H9 (cell line): ENCODE measurements around the gene RUNX2. TPM values are rescaled to one million over a fixed set of nuclear protein-coding genes. Genes with fewer than 3 reads are reported as not detected.

Source experiments
- DNase-seq: peaks from one replicate; pipeline ENCODE4 v3.0.0-alpha.2; 2017
- H2AFZ ChIP-seq: one replicate; pipeline ENCODE4 v1.6.1; 2013; ENCODE audit warnings: mild to moderate bottlenecking, low read length, control low read depth, moderate library complexity
- H2AK5ac ChIP-seq: 2 replicates; pipeline ENCODE4 v1.6.1; 2013; ENCODE audit warnings: low read length, control low read depth, mixed read lengths; ENCODE audit not compliant: insufficient read length
- H2BK120ac ChIP-seq: one replicate; pipeline ENCODE4 v1.6.1; 2013; ENCODE audit warnings: low read depth, mild to moderate bottlenecking, low read length, control low read depth, inconsistent platforms; ENCODE audit not compliant: poor library complexity, severe bottlenecking
- H2BK12ac ChIP-seq: 2 replicates; pipeline ENCODE4 v1.6.1; 2013; ENCODE audit warnings: low read length, control low read depth, mixed read lengths, low read depth; ENCODE audit not compliant: insufficient read length
- H2BK15ac ChIP-seq: 2 replicates; pipeline ENCODE4 v1.6.1; 2013; ENCODE audit warnings: low read depth, low read length, control low read depth
- H2BK20ac ChIP-seq: one replicate; pipeline ENCODE4 v1.6.1; 2013; ENCODE audit warnings: low read depth, mild to moderate bottlenecking, low read length, control low read depth, inconsistent platforms; ENCODE audit not compliant: poor library complexity, severe bottlenecking
- H2BK5ac ChIP-seq: 2 replicates; pipeline ENCODE4 v1.6.1; 2013; ENCODE audit warnings: low read length, control low read depth, mixed read lengths; ENCODE audit not compliant: insufficient read length
- H3K14ac ChIP-seq: 2 replicates; pipeline ENCODE4 v1.6.1; 2013; ENCODE audit warnings: low read length, control low read depth; ENCODE audit not compliant: insufficient read depth
- H3K18ac ChIP-seq: 2 replicates; pipeline ENCODE4 v1.6.1; 2013; ENCODE audit warnings: low read depth, mild to moderate bottlenecking, mixed read lengths, low read length, control low read depth; ENCODE audit not compliant: insufficient read length
- H3K23ac ChIP-seq: 2 replicates; pipeline ENCODE4 v1.6.1; 2013; ENCODE audit warnings: low read length, control low read depth, mixed read lengths, low read depth; ENCODE audit not compliant: insufficient read length
- H3K23me2 ChIP-seq: 2 replicates; pipeline ENCODE4 v1.6.1; 2013; ENCODE audit warnings: low read depth, mild to moderate bottlenecking, mixed read lengths, low read length, control low read depth; ENCODE audit not compliant: insufficient read length, poor library complexity, severe bottlenecking
- H3K27ac ChIP-seq: 2 replicates; pipeline ENCODE4 v1.5.1; 2013; ENCODE audit warnings: low read length, control low read depth, mixed read lengths, low read depth; ENCODE audit not compliant: insufficient read length
- H3K27me3 ChIP-seq: 2 replicates; pipeline ENCODE4 v1.6.1; 2013; ENCODE audit warnings: low read length, control low read depth, inconsistent platforms; ENCODE audit not compliant: insufficient read depth
- H3K4ac ChIP-seq: 2 replicates; pipeline ENCODE4 v1.6.1; 2013; ENCODE audit warnings: low read depth, mild to moderate bottlenecking, control low read depth, inconsistent platforms, low read length, moderate library complexity
- H3K4me1 ChIP-seq: 2 replicates; pipeline ENCODE4 v1.6.1; 2013; ENCODE audit warnings: low read length, control low read depth, inconsistent platforms; ENCODE audit not compliant: insufficient read depth
- H3K4me2 ChIP-seq: 2 replicates; pipeline ENCODE4 v1.6.1; 2013; ENCODE audit warnings: low read length, control low read depth, mixed read lengths; ENCODE audit not compliant: insufficient read length, insufficient read depth
- H3K56ac ChIP-seq: 2 replicates; pipeline ENCODE4 v1.6.1; 2013; ENCODE audit warnings: low read depth, mild to moderate bottlenecking, mixed read lengths, low read length, control low read depth; ENCODE audit not compliant: insufficient read length
- H3K79me1 ChIP-seq: 2 replicates; pipeline ENCODE4 v1.6.1; 2013; ENCODE audit warnings: low read depth, mild to moderate bottlenecking, moderate library complexity, low read length, control low read depth, inconsistent platforms; ENCODE audit not compliant: insufficient read depth, poor library complexity, severe bottlenecking
- H3K79me2 ChIP-seq: 2 replicates; pipeline ENCODE4 v1.6.1; 2013; ENCODE audit warnings: low read length, control low read depth, inconsistent platforms; ENCODE audit not compliant: insufficient read depth
- H3K9ac ChIP-seq: 2 replicates; pipeline ENCODE4 v1.6.1; 2013; ENCODE audit warnings: low read length, control low read depth, mixed read lengths; ENCODE audit not compliant: insufficient read length; ENCODE audit errors: extremely low read depth
- H3K9me3 ChIP-seq: one replicate; pipeline ENCODE4 v1.6.1; 2013; ENCODE audit warnings: low read depth, low read length, inconsistent platforms; ENCODE audit not compliant: control insufficient read depth
- H3T11ph ChIP-seq: one replicate; pipeline ENCODE4 v1.6.1; 2013; ENCODE audit warnings: mild to moderate bottlenecking, low read length, control low read depth, inconsistent platforms
- H4K20me1 ChIP-seq: one replicate; pipeline ENCODE4 v1.6.1; 2013; ENCODE audit not compliant: control insufficient read depth, insufficient read length, insufficient read depth
- H4K5ac ChIP-seq: 2 replicates; pipeline ENCODE4 v1.6.1; 2013; ENCODE audit warnings: low read depth, mild to moderate bottlenecking, mixed read lengths, low read length, control low read depth; ENCODE audit not compliant: insufficient read length
- H4K8ac ChIP-seq: replicated peaks from 2 replicates; pipeline ENCODE4 v1.6.1; 2013; ENCODE audit warnings: low read length, control low read depth, mixed read lengths, low read depth; ENCODE audit not compliant: insufficient read length
- H4K91ac ChIP-seq: 2 replicates; pipeline ENCODE4 v1.6.1; 2013; ENCODE audit warnings: low read depth, mild to moderate bottlenecking, moderate library complexity, mixed read lengths, low read length, control low read depth; ENCODE audit not compliant: insufficient read length
- H3K27ac Mint-ChIP-seq, 3 experiments: 2 replicates in 2 of 3; 3 replicates in 1 of 3; pipeline ENCODE4 v1.8.0; 2020 to 2021; ENCODE audit warnings: mixed read lengths in 3 of 3, mild to moderate bottlenecking in 1 of 3, moderate library complexity in 1 of 3
- H3K27me3 Mint-ChIP-seq: 2 replicates; pipeline ENCODE4 v1.8.0; 2021; ENCODE audit warnings: low read depth, mild to moderate bottlenecking, moderate library complexity, mixed read lengths
- H3K36me3 Mint-ChIP-seq, 3 experiments: 2 replicates in 2 of 3; 3 replicates in 1 of 3; pipeline ENCODE4 v1.8.0; 2020 to 2021; ENCODE audit warnings: low read depth in 3 of 3, mixed read lengths in 3 of 3; ENCODE audit not compliant: insufficient read depth in 1 of 3
- H3K4me1 Mint-ChIP-seq, 2 experiments: 2 replicates each; pipeline ENCODE4 v1.8.0; 2020; ENCODE audit warnings: mixed read lengths in 2 of 2
- H3K4me3 Mint-ChIP-seq, 2 experiments: 2 replicates in 1 of 2; 3 replicates in 1 of 2; pipeline ENCODE4 v1.8.0; 2020 to 2021; ENCODE audit warnings: mild to moderate bottlenecking in 2 of 2, mixed read lengths in 2 of 2, moderate library complexity in 1 of 2
- H3K9me3 Mint-ChIP-seq, 2 experiments: 2 replicates in 1 of 2; 3 replicates in 1 of 2; pipeline ENCODE4 v1.8.0; 2020; ENCODE audit warnings: mild to moderate bottlenecking in 2 of 2, mixed read lengths in 2 of 2, moderate library complexity in 1 of 2
- WGBS: extraction: QIAGEN DNeasy Blood & Tissue Kit; methylation state at CpG from one replicate; pipeline ENCODE4 v1.1.7; 2013; ENCODE audit warnings: missing lambda C conversion rate, low lambda C conversion rate, mixed read lengths; ENCODE audit not compliant: insufficient read length; ENCODE audit errors: extremely low coverage; 5-methylcytosine and 5-hydroxymethylcytosine counted together
- total RNA-seq: library from RNA; stranded (reverse); gene quantifications from 2 replicates; pipeline ENCODE4 v1.2.1, GENCODE V29; 2021
- TF ChIP-seq, protein P1 (sequence below): fragments of 200-600 bp; sonication (generic); conservative IDR thresholded peaks from 3 replicates; pipeline ENCODE4 v1.8.0; 2021; ENCODE audit warnings: antibody characterized with exemption, mild to moderate bottlenecking

RUNX2 gene
- total RNA-seq, 1 experiment from 2014 or later: 0.15 TPM

DNA sequence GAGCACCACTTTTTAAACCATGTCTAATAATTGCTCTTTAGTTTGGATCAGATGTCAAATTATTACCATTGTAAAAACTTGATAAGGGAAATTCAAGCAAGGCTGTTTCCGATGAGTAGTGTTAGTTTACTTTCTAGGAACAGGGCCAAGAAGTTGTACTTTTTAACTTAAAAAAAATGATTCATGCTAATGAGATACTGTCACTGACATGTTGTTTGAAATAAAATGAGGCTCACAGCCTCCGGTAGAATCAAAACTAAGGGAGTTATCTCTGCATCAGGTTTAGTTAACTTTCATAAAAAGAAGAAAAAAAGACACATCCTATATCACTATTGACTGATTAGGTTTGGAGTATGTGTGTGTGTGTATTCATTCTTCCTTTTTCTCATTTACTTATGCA is 104.8 kb downstream of the RUNX2 start:
- no peak overlapping the region for H3K4ac ChIP-seq
- Mint-ChIP-seq H3K27me3 (no peaks in the 10 kb centered on the region), H3K36me3 (no peaks in the 10 kb centered on the region), H3K9me3 (no peaks in the 10 kb centered on the region), H3K4me3 (no peak overlapping the region), H3K27ac (no peak overlapping the region), H3K4me1 (peaks cover 2 to 9% of the 10 kb centered on the region in 2 experiments; a peak in 2 of 4 replicates)
- H4K91ac ChIP-seq: no peak overlapping the region
- H3K79me1 ChIP-seq: no peaks in the 10 kb centered on the region
- H3K79me2 ChIP-seq: no peaks in the 10 kb centered on the region
- no peak overlapping the region for H3T11ph ChIP-seq
- no peaks in the 10 kb centered on the region for H3K23me2 ChIP-seq
- no peak overlapping the region for H4K5ac ChIP-seq
- no peaks in the 10 kb centered on the region for H3K4me1 ChIP-seq
- H3K9me3 ChIP-seq: no peaks in the 10 kb centered on the region
- no peak overlapping the region for H2AFZ ChIP-seq
- no peak overlapping the region for H3K18ac ChIP-seq
- no peak overlapping the region for H2BK120ac ChIP-seq
- H2AK5ac ChIP-seq: no peak overlapping the region
- H2BK15ac ChIP-seq: no peak overlapping the region
- H2BK12ac ChIP-seq: no peak overlapping the region
- H4K20me1 ChIP-seq: no peaks in the 10 kb centered on the region
- H4K8ac ChIP-seq: no peak overlapping the region
- DNase-seq: no peak
- WGBS: no CpG with 5 or more reads among the region's 2 CpGs
- no peak overlapping the region for H3K56ac ChIP-seq
- no peak overlapping the region for H3K27ac ChIP-seq
- H3K4me2 ChIP-seq: no peak overlapping the region
- no peak overlapping the region for H2BK5ac ChIP-seq
- H2BK20ac ChIP-seq: no peak overlapping the region
- no peak overlapping the region for H3K23ac ChIP-seq
- TF ChIP-seq, protein P1, sequence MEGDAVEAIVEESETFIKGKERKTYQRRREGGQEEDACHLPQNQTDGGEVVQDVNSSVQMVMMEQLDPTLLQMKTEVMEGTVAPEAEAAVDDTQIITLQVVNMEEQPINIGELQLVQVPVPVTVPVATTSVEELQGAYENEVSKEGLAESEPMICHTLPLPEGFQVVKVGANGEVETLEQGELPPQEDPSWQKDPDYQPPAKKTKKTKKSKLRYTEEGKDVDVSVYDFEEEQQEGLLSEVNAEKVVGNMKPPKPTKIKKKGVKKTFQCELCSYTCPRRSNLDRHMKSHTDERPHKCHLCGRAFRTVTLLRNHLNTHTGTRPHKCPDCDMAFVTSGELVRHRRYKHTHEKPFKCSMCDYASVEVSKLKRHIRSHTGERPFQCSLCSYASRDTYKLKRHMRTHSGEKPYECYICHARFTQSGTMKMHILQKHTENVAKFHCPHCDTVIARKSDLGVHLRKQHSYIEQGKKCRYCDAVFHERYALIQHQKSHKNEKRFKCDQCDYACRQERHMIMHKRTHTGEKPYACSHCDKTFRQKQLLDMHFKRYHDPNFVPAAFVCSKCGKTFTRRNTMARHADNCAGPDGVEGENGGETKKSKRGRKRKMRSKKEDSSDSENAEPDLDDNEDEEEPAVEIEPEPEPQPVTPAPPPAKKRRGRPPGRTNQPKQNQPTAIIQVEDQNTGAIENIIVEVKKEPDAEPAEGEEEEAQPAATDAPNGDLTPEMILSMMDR: no peak
- H3K14ac ChIP-seq: no peak overlapping the region
- no peak overlapping the region for H3K9ac ChIP-seq
- H3K27me3 ChIP-seq: no peaks in the 10 kb centered on the region
